ENCODE results near the gene HERC2. TPM values are rescaled to one million over a fixed set of nuclear protein-coding genes. Genes with fewer than 3 reads are reported as not detected.
"Not testable (repeated sequence)": the region's sequence is repeated elsewhere in the genome, so short reads cannot be mapped to it uniquely, and the experiment has no call there.

Gene HERC2
- total and polyA plus RNA-seq, 2 of the 8 experiments (the other 6 are each of a cell fraction or from before 2014, with no cell fraction given) = 83.0 to 88.7 TPM

DNA sequence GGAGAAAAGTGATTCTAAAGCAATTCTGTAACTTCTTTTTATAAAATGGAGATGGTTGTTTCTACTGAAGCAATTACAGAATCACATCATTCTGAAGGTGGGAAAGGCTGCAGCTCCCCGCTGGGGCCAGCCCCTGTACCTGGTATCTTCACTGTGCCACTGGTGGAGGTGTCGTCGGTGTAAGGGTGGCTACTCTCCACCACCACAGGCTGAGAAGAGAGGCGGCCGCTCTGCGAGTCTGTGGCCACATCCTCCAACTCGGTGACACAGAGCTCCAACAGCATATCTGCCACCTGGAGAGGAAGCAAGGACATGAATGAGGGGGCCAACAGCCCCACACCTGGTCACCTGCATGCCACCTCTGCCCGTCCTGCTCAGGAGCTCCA is 169.4 kb downstream of the HERC2 start:
- H3K14ac ChIP-seq (ENCODE audit: insufficient read length); H3K4ac ChIP-seq (replicated peaks; ENCODE audit: insufficient read length, low read depth, low read length); H3K4me3 ChIP-seq (ENCODE audit: extremely low read depth in 1 of 4, insufficient read depth in 2 of 4, low read depth in 3 of 4, low read length in 4 of 4); H2AFZ ChIP-seq (ENCODE audit: low read length); FAIRE-seq; H2BK5ac ChIP-seq (ENCODE audit: low read depth, low read length); H4K8ac ChIP-seq (ENCODE audit: extremely low read depth, insufficient read depth, low read length); H2BK12ac ChIP-seq (ENCODE audit: low read depth, low read length); H3K27me3 ChIP-seq (replicated peaks in 1 of 4; ENCODE audit: control insufficient read depth in 3 of 4, extremely low read depth in 1 of 4, insufficient read depth in 3 of 4, low read length in 3 of 4); H3K9me3 ChIP-seq (ENCODE audit: insufficient read depth in 2 of 2, low read depth in 1 of 2, low read length in 1 of 2); H4K91ac ChIP-seq (replicated peaks; ENCODE audit: insufficient read length, low read length); CTCF ChIA-PET (ENCODE audit: partially characterized antibody); H3K23ac ChIP-seq (ENCODE audit: insufficient read length); H3K56ac ChIP-seq (replicated peaks; ENCODE audit: insufficient read length, low read depth, low read length); H2BK20ac ChIP-seq (ENCODE audit: low read length); H2BK120ac ChIP-seq (replicated peaks; ENCODE audit: low read depth, low read length); H3K4me2 ChIP-seq (ENCODE audit: insufficient read depth in 1 of 2, low read depth in 2 of 2, low read length in 2 of 2); H4K5ac ChIP-seq (ENCODE audit: insufficient read length, low read depth, low read length); H4K20me1 ChIP-seq (replicated peaks in 1 of 2; ENCODE audit: control insufficient read depth in 1 of 2, insufficient read depth in 2 of 2, low read length in 2 of 2); DNase-seq (ENCODE audit: low read depth in 1 of 2, low spot score in 2 of 2); POLR2A ChIA-PET (ENCODE audit: partially characterized antibody); H3K27ac ChIP-seq (ENCODE audit: low read depth, low read length); H3K9ac ChIP-seq (replicated peaks in 1 of 4; ENCODE audit: extremely low read depth in 1 of 4, low read depth in 3 of 4, low read length in 3 of 4); H2AK5ac ChIP-seq (ENCODE audit: low read depth, low read length); H3K18ac ChIP-seq (ENCODE audit: extremely low read depth, low read length); H3K4me1 ChIP-seq (replicated peaks in 1 of 4; ENCODE audit: control insufficient read depth in 3 of 4, insufficient read depth in 4 of 4, low read length in 3 of 4); H3K23me2 ChIP-seq (ENCODE audit: low read depth, low read length); H2BK15ac ChIP-seq (ENCODE audit: low read length); H3K36me3 ChIP-seq (ENCODE audit: control insufficient read depth in 2 of 4, insufficient read depth in 4 of 4, low read length in 3 of 4): not testable (repeated sequence)
- 97% methylated on average over 7 of the region's 8 CpGs; no CpG with 5 or more reads in 1 of the 2 experiments for WGBS, 2 experiments (ENCODE audit: extremely low coverage in 1 of 2, insufficient coverage in 1 of 2, insufficient read length in 1 of 2, insufficient replicate concordance in 2 of 2, low coverage in 1 of 2, low lambda C conversion rate in 2 of 2, missing lambda C conversion rate in 1 of 2)
- peaks cover 15% of the 10 kb centered on the region; the same call in 1 of the 2 replicates for H3K79me1 ChIP-seq (ENCODE audit: low read depth, low read length)
- peaks cover 0 to 27% of the 10 kb centered on the region in 2 experiments; a peak in 2 of 4 replicates for H3K79me2 ChIP-seq (ENCODE audit: control insufficient read depth in 1 of 2, insufficient read depth in 2 of 2, low read length in 2 of 2)

DNA sequence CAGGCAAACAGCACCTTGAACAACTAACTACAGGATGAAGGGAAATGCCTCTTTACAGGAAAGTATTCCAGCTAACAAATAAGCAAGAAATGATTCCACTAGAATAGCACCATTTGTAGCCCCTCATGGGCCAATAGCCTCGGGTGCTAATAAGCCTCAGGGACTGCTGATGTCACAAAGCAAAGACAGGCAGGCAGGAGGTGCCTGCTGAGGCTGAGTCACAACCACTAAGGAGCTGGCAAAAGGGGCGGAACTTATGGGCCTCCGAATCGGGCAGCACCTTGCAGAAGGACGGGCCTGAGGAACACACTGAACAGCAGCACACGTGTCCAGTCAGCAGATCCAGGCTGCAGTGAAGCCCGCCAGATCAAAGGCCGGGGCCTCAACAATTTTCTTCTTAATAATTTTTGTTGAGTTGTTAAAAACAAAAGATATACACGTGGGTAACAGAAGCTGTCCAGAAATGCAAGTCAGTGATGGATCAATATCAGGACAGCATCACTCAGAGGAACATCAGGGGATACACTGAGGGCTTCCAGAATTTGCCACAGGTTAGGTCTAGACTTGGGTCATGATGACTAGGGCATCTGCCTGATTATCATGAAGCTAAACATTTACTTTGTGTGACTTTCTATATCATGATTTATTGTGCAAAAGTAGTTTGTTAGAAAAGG is 170.0 kb downstream of the HERC2 start:
- peak; percentile 62 for FAIRE-seq
- POLR2A ChIA-PET (ENCODE audit: partially characterized antibody) = not testable (repeated sequence)

More for the DNA sequence above, 170.0 kb downstream of the HERC2 start:
- Histone ChIP-seq H3K79me2 (ENCODE audit: control insufficient read depth in 1 of 2, insufficient read depth in 2 of 2, low read length in 2 of 2) (peaks cover 0 to 27% of the 10 kb centered on the region in 2 experiments; a peak in 2 of 4 replicates), H3K79me1 (ENCODE audit: low read depth, low read length) (peaks cover 15% of the 10 kb centered on the region; the same call in 1 of the 2 replicates)
- not testable (repeated sequence) for H2BK15ac ChIP-seq (ENCODE audit: low read length); H3K27ac ChIP-seq (ENCODE audit: low read depth, low read length); H3K4me3 ChIP-seq (ENCODE audit: extremely low read depth in 1 of 4, insufficient read depth in 2 of 4, low read depth in 3 of 4, low read length in 4 of 4); H3K18ac ChIP-seq (ENCODE audit: extremely low read depth, low read length); H3K27me3 ChIP-seq (replicated peaks in 1 of 4; ENCODE audit: control insufficient read depth in 3 of 4, extremely low read depth in 1 of 4, insufficient read depth in 3 of 4, low read length in 3 of 4); H3K14ac ChIP-seq (ENCODE audit: insufficient read length); H3K56ac ChIP-seq (replicated peaks; ENCODE audit: insufficient read length, low read depth, low read length); H4K91ac ChIP-seq (replicated peaks; ENCODE audit: insufficient read length, low read length); H4K20me1 ChIP-seq (replicated peaks in 1 of 2; ENCODE audit: control insufficient read depth in 1 of 2, insufficient read depth in 2 of 2, low read length in 2 of 2); H3K9ac ChIP-seq (replicated peaks in 1 of 4; ENCODE audit: extremely low read depth in 1 of 4, low read depth in 3 of 4, low read length in 3 of 4); H3K4me2 ChIP-seq (ENCODE audit: insufficient read depth in 1 of 2, low read depth in 2 of 2, low read length in 2 of 2); H2AK5ac ChIP-seq (ENCODE audit: low read depth, low read length); H3K23ac ChIP-seq (ENCODE audit: insufficient read length); H3K23me2 ChIP-seq (ENCODE audit: low read depth, low read length); H2AFZ ChIP-seq (ENCODE audit: low read length); H3K4me1 ChIP-seq (replicated peaks in 1 of 4; ENCODE audit: control insufficient read depth in 3 of 4, insufficient read depth in 4 of 4, low read length in 3 of 4); H4K5ac ChIP-seq (ENCODE audit: insufficient read length, low read depth, low read length); H3K36me3 ChIP-seq (ENCODE audit: control insufficient read depth in 2 of 4, insufficient read depth in 4 of 4, low read length in 3 of 4); H3K4ac ChIP-seq (replicated peaks; ENCODE audit: insufficient read length, low read depth, low read length); H3K9me3 ChIP-seq (ENCODE audit: insufficient read depth in 2 of 2, low read depth in 1 of 2, low read length in 1 of 2); H4K8ac ChIP-seq (ENCODE audit: extremely low read depth, insufficient read depth, low read length); H2BK120ac ChIP-seq (replicated peaks; ENCODE audit: low read depth, low read length); DNase-seq (ENCODE audit: low read depth in 1 of 2, low spot score in 2 of 2); H2BK20ac ChIP-seq (ENCODE audit: low read length); H2BK5ac ChIP-seq (ENCODE audit: low read depth, low read length); H2BK12ac ChIP-seq (ENCODE audit: low read depth, low read length)
- 80% methylated on average over 7 of the region's 9 CpGs; no CpG with 5 or more reads in 1 of the 2 experiments for WGBS, 2 experiments (ENCODE audit: extremely low coverage in 1 of 2, insufficient coverage in 1 of 2, insufficient read length in 1 of 2, insufficient replicate concordance in 2 of 2, low coverage in 1 of 2, low lambda C conversion rate in 2 of 2, missing lambda C conversion rate in 1 of 2)
- CTCF ChIA-PET (ENCODE audit: partially characterized antibody) = interaction anchor here (0.6 kb wide), 1 partner anchor 1287 kb away, joined by 3 read pairs; no protein-coding TSS in a partner anchor
